Occipital lobe (tissue), 2 donors: ENCODE results near the gene FBLN1. TPM values are rescaled to one million over a fixed set of nuclear protein-coding genes. Genes with fewer than 3 reads are reported as not detected.

Experiments used
- small RNA-seq: library from RNA; depleted of rRNA; stranded (forward); fragments of <200 nt; gene quantifications from one replicate; pipeline ENCODE3, GENCODE V24; 2014
- total RNA-seq: library from RNA; depleted of rRNA; stranded (reverse); fragments of >200 nt; gene quantifications from one replicate; pipeline ENCODE4 v1.2.3, GENCODE V29; 2014

FBLN1 gene
- total RNA-seq, 1 donor from 2014 or later: 22.3 TPM

Small RNA genes within 50 kb of the gene (small RNA-seq; reads per million reads assigned to genes)
- not detected for gene RNU6-1161P

Other genes starting within 250 kb of the FBLN1 start
- gene UPK3A, start 217.9 kb upstream of the FBLN1 start, total RNA-seq: not detected
- 6.2 TPM for gene FAM118A, start 192.9 kb upstream of the FBLN1 start, total RNA-seq
- under 0.01 TPM for gene SMC1B, start 89.3 kb upstream of the FBLN1 start, total RNA-seq
- not detected for gene RIBC2, start 89.2 kb upstream of the FBLN1 start, total RNA-seq
- gene ATXN10, start 169.0 kb downstream of the FBLN1 start, total RNA-seq: 326 TPM